Activated T-cell treated with anti-CD3 and anti-CD28 coated beads for 1 hour (primary cell): ENCODE results near the gene SRM.
"Not testable (repeated sequence)": the region's sequence is repeated elsewhere in the genome, so short reads cannot be mapped to it uniquely, and the experiment has no call there.

Experiments used
- DNase-seq: peaks from one replicate; pipeline ENCODE4 v3.0.0-alpha.2; 2020; ENCODE audit warnings: low read depth

Gene SRM

GRCh38 chr1:11059968-11060830, at the start of gene SRM:
TSS of gene SRM (minus strand) at chr1:11060018. CDS start at chr1:11059943, 75 bp downstream.
- DNase-seq = peak; percentile 87

GRCh38 chr1:11109047-11109760, 49.4 kb upstream of the SRM start:
- DNase-seq = no peak

DNA sequence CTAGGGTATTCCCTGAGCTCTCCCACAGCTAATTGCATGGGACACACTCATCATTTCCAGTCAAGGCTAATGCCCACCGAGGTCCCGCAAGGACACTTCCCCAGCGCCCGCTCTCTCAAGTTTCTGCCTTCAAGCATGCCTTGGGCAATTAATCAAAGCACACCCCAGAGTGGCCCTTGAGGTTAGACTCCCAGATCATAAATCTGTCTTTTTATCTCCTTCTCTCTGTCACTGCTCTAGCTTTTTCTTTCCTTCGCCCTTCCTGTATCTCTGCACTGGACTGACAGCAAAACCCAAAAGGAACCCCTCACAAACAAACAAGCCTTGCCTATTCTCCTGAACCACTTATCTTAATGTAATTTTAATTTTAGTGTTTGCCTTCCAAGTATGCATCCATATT, 47.8 kb upstream of the SRM start:
- DNase-seq = no peak

DNA sequence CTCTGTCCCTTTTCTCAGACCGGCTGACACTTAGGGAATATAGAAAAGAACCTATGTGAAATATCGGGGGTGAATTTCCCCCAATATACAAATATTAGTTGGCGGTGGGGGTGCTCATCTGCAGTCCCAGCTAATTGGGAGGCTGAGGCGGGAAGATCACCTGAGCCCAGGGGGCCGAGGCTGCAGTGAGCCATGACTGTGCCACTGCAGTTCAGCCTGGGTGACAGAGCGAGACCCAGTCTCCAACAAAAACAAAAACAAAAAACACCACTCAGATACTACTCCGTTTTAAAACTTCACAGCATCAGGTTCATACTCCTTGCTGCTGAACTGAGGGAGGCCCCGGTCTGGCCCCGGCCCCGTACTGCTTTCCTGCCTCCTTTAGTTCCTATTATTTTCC, 45.8 kb upstream of the SRM start:
- no peak for DNase-seq

DNA sequence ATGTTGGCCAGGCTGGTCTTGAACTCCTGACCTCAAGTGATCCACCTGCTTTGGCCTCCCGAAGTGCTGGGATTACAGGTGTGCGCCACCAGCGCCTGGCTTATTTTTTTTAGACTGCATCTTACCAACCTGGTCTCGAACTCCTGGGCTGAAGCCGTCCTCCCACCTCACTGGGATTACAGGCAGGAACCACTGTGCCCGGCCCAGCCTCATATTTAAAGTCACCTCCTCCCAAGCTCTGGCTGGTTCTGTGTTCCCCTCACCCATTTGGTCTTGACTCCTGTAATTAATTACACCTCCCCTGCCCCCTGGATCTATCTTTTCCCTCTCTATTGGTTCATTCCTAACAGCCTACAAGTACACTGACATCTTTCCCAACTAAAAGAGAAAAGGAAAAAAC, 41.5 kb upstream of the SRM start:
- DNase-seq = no peak

DNA sequence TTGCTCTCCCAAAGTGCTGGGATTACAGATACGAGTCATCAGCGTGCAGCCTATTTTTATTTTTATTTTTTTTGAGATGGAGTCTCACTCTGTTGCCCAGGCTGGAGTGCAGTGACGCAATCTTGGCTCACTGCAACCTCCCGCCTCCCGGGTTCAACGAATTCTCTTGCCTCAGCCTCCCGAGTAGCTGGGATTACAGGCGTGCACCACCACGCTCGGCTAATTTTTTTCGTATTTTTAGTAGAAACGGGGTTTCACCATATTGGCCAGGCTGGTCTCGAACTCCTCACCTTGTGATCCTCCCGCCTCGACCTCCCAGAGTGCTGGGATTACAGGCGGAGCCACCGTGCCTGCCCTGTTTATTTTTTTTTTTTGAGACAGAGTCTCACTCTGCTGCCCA, 41.0 kb upstream of the SRM start:
- DNase-seq = not testable (repeated sequence)

- no peak for DNase-seq
These were observed 40.3 kb upstream of the SRM start for GRCh38 chr1:11100149-11100493.

- DNase-seq = peak; percentile 96
These were observed 39.7 kb upstream of the SRM start, which contains the start of gene EXOSC10 for GRCh38 chr1:11099310-11100148. TSS of gene EXOSC10 (minus strand) at chr1:11099869. CDS start at chr1:11099831, 38 bp downstream.

DNA sequence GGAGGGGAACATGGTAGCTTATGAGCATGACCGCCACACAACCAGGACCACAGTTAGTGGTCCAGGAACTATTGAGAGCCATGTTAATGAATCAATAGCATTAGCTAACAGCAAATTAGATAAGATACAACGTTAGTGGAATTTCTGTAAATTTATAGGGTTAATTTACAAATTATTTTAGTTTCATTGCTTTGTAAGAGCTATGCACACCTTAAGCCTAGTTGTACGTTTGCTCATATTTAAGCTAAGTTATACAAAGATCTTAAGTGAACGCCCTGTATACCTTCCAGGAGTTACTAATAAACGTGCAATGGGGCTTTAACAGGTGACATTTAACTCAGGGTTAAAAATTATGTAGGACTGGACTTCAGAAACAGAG, 39.1 kb upstream of the SRM start:
- no peak for DNase-seq

GRCh38 chr1:11083784-11084183, 24.0 kb upstream of the SRM start:
- DNase-seq = not testable (repeated sequence)

DNA sequence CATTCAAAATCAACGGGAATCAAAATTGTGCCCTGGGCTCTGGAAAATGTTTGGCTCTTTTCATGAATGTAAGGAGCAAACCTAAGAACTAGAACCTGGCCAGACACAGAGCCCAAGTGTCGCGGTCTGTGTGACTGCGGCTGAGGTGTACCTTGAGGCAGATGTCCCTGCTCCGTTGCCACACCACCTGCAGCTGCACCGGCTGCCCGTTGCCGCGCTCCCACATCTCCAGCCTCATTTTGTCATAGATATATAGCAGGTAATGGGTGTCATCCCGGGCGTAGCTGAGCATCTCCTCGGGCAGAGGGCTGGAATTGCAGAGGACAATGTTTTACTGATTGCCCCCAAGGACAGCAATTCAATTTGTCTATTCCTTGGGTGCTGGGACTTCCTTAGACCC, 21.1 kb upstream of the SRM start:
- DNase-seq = no peak

- no peak for DNase-seq
These were observed 18.8 kb upstream of the SRM start for GRCh38 chr1:11078631-11079030.

GRCh38 chr1:11073398-11073797, 13.6 kb upstream of the SRM start:
- DNase-seq = not testable (repeated sequence)

- no peak for DNase-seq
These were observed 12.5 kb upstream of the SRM start for GRCh38 chr1:11072216-11072917.

- no peak for DNase-seq
These were observed 11.8 kb upstream of the SRM start for GRCh38 chr1:11071463-11072215.

- DNase-seq = no peak
These were observed 11.1 kb upstream of the SRM start for GRCh38 chr1:11070876-11071275.

DNA sequence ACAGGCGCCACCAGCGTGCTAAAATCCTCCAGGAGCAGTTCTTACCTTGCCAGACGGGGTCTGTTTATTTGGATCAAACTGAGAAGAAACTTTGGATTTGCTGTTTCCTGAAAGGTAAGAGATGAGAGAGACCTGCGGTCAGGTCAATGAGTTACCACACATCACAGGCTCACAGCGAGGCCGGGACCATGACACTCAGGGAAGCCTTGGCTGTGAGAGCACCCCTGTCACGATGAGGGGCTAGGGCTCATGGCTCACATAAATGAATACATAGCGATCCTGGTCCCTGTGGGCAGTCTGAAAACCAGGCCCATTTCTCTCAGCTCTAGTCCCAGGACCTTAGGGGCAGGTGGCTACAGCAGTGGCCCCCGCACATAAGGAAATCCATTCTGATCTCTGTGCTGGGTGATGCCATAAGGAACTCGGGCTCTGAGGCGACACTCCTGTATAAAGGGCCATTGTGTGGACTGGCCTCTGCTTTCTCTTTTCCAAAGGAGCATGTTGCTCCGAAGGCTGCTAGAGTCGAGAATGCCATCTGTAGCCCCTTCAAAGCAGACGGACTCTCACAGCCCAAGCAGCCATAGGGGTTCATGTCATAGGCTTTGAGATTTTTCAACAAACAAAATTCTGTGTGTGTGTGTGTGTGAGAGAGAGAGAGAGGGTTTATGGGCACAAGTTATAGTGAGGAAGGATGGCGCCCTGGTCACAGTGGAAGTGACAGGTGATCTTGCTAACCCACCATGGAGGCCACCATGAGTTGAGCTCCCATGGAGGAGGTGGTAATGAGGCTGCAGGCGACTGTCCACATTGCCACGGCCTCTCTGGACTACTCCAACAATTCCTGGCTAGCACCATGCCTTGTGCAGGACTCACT, 9.0 kb upstream of the SRM start:
- no peak for DNase-seq

DNA sequence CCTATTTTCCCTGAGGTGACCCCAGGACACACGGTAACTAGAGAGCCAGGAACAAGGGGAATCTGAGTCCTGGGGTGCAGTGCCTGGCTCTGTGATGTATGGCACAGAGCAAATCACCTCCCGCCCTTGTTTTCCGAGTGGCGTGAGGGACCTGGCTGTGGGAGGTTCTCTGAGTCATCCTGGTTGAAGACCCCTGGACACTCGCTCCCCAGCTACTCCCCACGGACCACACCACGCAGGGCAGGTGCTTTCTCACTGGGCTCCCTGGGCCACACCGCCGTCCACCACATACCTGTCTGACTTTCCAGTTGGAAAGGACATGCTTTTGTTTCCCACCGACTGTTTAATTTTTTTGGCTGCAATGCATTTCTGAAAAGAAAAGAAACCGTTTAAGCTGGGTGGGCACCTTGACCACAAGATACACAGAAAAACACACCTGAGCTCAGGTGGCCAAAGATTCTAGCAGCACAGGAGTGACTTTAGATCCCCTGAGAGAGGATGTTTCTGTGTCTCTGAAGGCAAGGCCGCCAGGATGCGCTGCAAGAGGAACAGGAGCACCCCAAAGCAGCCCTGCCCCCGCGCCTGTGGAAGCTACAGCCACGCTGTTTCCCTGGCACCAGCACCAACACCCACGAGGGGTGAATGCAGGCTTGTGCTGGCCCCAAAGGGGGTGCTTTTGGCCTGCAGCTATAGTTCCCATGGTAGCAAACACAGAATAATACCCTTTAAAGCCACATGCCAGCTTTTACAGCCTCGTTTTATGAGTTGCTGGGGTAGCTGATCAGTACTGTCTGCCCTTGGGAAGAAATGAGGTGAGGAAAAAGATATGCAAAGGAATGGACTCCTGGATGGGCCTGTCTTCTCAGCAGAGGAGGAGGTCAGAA, 8.1 kb upstream of the SRM start:
- no peak for DNase-seq

GRCh38 chr1:11065796-11066195, 6.0 kb upstream of the SRM start:
- DNase-seq = no peak
